ENCODE measurements around the gene FLOT1. TPM values are rescaled to one million over a fixed set of nuclear protein-coding genes. Genes with fewer than 3 reads are reported as not detected.
A peak's percentile ranks its signal among the peaks of the same experiment; 100 is the strongest.

FLOT1 gene
- total and polyA plus RNA-seq, 2 of the 13 experiments (the other 11 are each of a cell fraction or from before 2014, with no cell fraction given): 82.3 to 130 TPM

GRCh38 chr6:30717129-30717844 lies 25.2 kb downstream of the FLOT1 start, which contains the start of gene MDC1 (continued):
- TF ChIP-seq ZNF605 (CRISPR knock-in tag; IDR thresholded peaks at IDR 0.05) (peak; percentile 94; the same call in 1 of the 2 replicates), CREM (IDR thresholded peaks at IDR 0.05) (peak; percentile 92), CREM (CRISPR knock-in tag; IDR thresholded peaks at IDR 0.05) (peak; percentile 56; the same call in 1 of the 2 replicates), HNF4A (CRISPR knock-in tag; IDR thresholded peaks at IDR 0.05) (peak; percentile 26; the same call in 1 of the 2 replicates), TBP (CRISPR knock-in tag; IDR thresholded peaks at IDR 0.05) (peak; percentile 65; the same call in 1 of the 2 replicates), LBX2 (CRISPR knock-in tag; IDR thresholded peaks at IDR 0.05; ENCODE audit: borderline replicate concordance) (0 out of 2 replicates have a peak, but pooled peaks have one; percentile 22), CEBPG (CRISPR knock-in tag; IDR thresholded peaks at IDR 0.05) (peak; percentile 67), KDM5B (CRISPR knock-in tag; IDR thresholded peaks at IDR 0.05; ENCODE audit: borderline replicate concordance) (0 out of 2 replicates have a peak, but pooled peaks have one; percentile 60), MYNN (CRISPR knock-in tag; IDR thresholded peaks at IDR 0.05; ENCODE audit: low read depth) (no peak; the same call in none of the 2 replicates), ELF3 (CRISPR knock-in tag; IDR thresholded peaks at IDR 0.05) (peak; percentile 93), HOXD1 (CRISPR knock-in tag; IDR thresholded peaks at IDR 0.05) (no peak), RBFOX2 (IDR thresholded peaks at IDR 0.05; ENCODE audit: low read depth, low read length) (peak; percentile 82; the same call in 1 of the 2 replicates), GMEB1 (CRISPR knock-in tag; IDR thresholded peaks at IDR 0.05; ENCODE audit: borderline replicate concordance) (peak; percentile 95), JDP2 (CRISPR knock-in tag; IDR thresholded peaks at IDR 0.05; ENCODE audit: borderline replicate concordance) (no peak; the same call in 1 of the 2 replicates), IKZF1 (IDR thresholded peaks at IDR 0.05) (no peak), ZNF569 (CRISPR knock-in tag; IDR thresholded peaks at IDR 0.05; ENCODE audit: borderline replicate concordance) (no peak; the same call in 1 of the 2 replicates), SNAPC2 (CRISPR knock-in tag; IDR thresholded peaks at IDR 0.05) (peak; percentile 97), YY1 (IDR thresholded peaks at IDR 0.05; ENCODE audit: insufficient read depth, insufficient replicate concordance, low read depth, low read length) (peak; percentile 94), RELA (CRISPR knock-in tag; IDR thresholded peaks at IDR 0.05) (peak; percentile 84), ZNF788 (CRISPR knock-in tag; IDR thresholded peaks at IDR 0.05; ENCODE audit: borderline replicate concordance) (peak; percentile 99), ZNF432 (CRISPR knock-in tag; IDR thresholded peaks at IDR 0.05; ENCODE audit: borderline replicate concordance) (no peak), SP5 (CRISPR knock-in tag; IDR thresholded peaks at IDR 0.05; ENCODE audit: borderline replicate concordance, low read depth) (peak; percentile 95), ELF4 (CRISPR knock-in tag; IDR thresholded peaks at IDR 0.05; ENCODE audit: borderline replicate concordance) (no peak), HNRNPL (IDR thresholded peaks at IDR 0.05; ENCODE audit: low read depth, low read length) (0 out of 2 replicates have a peak, but pooled peaks have one; percentile 66), PBX3 (CRISPR knock-in tag; IDR thresholded peaks at IDR 0.05; ENCODE audit: borderline replicate concordance) (peak; percentile 91; the same call in 1 of the 2 replicates), MEF2D (CRISPR knock-in tag; IDR thresholded peaks at IDR 0.05) (peak; percentile 91; the same call in 1 of the 2 replicates), HDAC6 (IDR thresholded peaks at IDR 0.05; ENCODE audit: low read depth, low read length) (no peak)
